GM18519 (cell line): Measurements from ENCODE around the gene CARMIL1.

Experiments
- ATAC-seq: cut with Tn5 transposase; IDR thresholded peaks from one replicate; pipeline ENCODE4 v1.9.1; 2021; ENCODE audit warnings: mild to moderate bottlenecking, moderate library complexity; ENCODE audit not compliant: unreplicated experiment, low FRiP score

The CARMIL1 gene

DNA sequence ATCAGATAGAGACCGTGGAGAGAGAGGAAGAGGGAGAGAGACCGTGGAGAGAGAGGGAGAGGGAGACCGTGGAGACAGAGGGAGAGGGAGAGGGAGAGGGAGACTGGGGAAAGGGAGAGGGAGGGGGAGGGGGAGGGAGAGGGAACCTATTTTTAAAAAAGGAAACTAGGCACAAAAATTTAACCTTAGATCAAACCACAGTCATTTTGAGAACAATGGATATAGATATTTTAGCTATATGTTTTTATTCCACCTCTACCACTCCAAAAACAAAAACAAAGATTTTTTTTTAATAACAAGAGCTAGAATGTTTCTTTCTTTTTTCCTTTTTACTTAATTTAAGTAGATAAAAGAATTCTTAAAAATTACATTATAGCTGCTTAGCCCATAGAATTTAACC is 307.8 kb downstream of the CARMIL1 start:
- no peak for ATAC-seq

DNA sequence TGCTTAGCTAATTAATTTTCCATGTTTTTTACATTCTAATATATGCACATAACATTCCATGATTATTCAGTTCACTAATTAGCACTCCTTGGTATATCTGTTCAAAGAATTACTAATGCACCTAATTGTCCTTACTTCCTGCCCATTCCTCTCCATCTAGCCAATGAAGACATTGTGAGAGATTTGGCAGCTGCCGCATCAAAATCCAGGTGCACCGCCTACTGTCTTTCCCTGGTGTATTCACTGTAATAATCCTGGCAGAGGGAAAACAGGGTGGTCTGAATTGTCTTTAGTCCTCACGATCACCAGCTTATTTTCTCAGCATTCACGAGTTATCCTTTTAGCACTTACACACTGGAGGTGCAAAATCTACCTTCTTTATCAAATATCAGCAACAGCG is 311.8 kb downstream of the CARMIL1 start:
- no peak for ATAC-seq

- no peak for ATAC-seq
Measured at GRCh38 chr6:25596928-25597818, 318.0 kb downstream of the CARMIL1 start.

GRCh38 chr6:25599516-25600085 is 320.4 kb downstream of the CARMIL1 start:
- ATAC-seq, result no peak

DNA sequence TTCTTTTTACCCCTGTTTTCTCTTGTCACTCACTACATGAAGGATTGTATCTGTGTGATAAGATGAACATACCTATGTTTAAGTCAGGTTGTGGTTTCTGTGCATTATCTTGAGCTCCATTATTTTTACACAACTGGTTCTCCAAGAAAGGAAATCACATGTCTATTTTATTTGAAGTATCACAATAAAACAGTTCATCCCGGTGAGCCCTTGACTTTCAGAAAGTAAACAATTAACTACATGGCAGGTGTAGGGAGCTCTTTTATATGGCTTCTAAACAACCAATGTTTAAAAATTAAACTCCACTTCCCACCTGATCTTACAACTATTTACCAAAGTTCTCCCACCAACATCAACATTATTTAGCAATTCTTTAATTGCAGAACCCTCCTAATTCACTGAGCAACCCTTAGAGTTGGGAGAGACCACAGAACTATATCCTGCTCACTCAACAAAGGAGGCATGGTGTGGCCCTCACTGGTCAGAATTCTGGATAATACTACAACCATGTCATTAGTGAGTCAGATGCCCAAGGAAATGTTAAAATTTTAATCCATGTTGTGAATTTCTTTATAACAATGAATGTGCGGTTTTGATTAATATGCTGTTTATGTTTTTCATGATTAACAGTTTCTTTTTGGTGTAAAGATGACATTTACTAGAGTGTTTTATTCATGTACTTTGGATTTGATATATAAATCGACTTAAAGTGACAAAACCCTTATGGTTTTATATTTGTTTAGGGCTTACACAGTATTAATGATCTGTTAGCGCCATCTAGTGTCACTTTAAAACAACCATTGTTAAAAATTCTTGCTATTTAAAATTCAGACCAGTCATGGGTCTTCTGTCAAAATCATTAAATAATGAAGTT is 322.9 kb downstream of the CARMIL1 start:
- ATAC-seq, result no peak

DNA sequence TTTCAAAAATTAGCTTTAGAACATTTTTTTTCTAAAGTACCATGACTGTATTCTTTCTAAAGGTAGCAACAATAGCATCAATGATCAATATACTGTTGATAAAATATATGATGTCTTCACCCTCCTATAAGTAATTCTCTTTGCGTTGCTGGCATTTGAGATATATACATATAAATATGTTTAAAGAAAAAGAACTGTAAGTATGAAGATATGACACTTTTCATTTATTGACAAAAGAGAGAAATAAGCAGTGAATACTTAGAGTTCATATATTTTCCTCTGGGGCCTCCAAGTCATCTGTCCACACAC is 323.5 kb downstream of the CARMIL1 start:
- no peak for ATAC-seq

GRCh38 chr6:25603251-25603650 is 324.1 kb downstream of the CARMIL1 start:
- no peak for ATAC-seq

- no peak for ATAC-seq
Measured at GRCh38 chr6:25606151-25606550, 327.0 kb downstream of the CARMIL1 start.

DNA sequence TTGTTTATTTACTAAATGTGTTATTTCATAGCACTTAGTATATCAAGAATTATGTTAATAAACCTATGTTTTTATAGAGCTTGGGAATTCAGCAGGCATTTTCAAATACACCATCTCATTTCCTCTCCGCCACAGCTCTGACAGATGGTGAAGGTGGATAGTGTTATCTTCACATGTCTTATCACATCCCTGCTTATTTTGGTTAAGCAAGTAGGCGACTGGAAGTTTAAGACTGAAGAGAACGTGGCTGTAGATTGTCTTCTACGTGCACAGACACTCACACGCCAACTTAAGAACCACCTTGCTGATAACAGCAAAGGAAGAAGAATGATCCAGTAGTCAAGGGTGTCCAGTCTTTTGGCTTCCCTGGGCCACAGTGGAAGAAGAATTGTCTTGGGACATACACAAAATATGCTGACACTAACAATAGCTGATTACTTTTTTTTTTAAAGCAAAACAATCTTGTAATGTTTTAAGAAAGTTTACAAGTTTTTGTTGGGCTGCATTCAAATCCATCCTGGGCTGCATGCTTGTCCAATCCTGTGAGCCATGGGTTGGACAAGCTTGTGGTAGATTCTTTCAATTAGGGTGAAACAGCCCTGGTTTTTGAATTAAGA is 329.5 kb downstream of the CARMIL1 start:
- ATAC-seq, result no peak

DNA sequence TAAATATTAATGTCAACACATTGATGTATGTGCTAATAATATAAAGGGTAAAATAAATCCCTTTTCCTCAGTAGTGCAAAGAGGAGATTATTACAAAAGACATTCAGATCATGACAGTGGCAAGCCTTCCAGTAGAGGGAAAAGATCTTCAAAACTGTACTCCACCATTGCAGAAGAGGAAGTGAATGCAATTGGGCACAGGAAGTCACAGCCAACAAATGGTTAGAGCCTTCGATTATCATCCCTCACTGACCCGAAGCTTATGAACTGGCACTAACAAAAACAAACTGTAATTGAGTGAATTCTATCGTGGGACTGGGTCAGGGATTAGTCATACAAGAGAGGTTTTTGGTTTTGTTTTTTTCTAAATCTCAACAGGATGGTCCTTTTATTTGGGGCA is 333.5 kb downstream of the CARMIL1 start:
- ATAC-seq, result no peak

GRCh38 chr6:25613415-25613814 is 334.2 kb downstream of the CARMIL1 start:
- no peak for ATAC-seq

GRCh38 chr6:25614052-25614451 is 334.9 kb downstream of the CARMIL1 start:
- no peak for ATAC-seq

DNA sequence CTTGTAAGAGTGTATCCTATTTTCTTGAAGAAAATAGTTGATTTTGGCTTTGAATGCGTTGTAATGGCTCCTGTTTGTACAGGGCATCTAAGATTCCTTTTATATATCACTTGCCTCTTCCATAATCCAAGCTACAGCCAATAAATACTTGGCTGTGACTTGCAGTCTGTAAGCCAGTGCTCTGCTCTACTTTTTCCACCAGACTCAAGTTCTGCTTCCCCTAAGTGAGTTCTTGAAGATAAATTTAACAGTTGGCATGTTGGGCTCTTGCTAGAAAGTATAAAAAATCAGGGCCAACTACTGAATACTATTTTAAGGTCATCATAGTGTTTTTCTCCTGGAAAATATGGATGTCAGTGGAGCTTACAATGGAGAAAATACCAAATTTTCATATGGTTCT is 336.3 kb downstream of the CARMIL1 start:
- ATAC-seq, result no peak

GRCh38 chr6:25617997-25618396 is 338.8 kb downstream of the CARMIL1 start:
- peak; percentile 77 for ATAC-seq

DNA sequence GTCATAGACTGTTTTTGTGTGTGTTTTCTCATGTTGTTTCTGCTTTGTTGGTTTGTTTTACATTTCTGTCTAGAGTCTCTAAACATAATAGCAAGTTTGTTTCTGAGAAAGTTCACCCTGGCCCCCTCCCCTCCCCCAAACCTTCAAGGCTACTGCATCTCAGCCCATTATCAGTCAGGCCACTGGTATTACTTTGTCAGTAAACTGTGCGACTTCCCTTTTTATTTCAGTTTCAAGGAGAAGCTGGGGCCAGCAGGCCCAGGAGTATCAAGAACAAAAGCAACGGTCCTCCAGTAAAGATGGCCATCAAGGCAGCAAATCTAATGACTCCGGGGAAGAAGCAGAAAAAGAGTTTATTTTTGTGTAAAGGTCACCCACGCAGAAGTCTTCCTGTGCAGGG is 340.0 kb downstream of the CARMIL1 start:
- ATAC-seq, result no peak

DNA sequence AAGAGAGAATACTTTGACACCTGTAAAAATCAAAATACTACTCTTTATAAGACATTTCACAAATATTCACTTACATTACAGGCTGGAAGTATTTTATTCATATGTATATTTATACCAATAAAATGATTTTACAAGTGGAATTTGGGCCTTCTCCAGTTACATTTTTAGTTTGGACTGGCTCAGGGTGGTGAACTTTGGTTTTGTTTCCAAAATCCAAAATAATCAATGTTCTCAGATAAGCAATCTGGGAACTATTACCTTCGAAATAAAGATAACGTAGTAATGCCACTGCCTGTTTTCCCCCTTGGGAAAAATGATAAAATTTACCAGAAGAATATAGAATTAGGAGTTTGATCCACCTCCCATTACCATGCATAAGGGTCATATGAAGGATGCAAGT is 341.2 kb downstream of the CARMIL1 start:
- ATAC-seq, result no peak

DNA sequence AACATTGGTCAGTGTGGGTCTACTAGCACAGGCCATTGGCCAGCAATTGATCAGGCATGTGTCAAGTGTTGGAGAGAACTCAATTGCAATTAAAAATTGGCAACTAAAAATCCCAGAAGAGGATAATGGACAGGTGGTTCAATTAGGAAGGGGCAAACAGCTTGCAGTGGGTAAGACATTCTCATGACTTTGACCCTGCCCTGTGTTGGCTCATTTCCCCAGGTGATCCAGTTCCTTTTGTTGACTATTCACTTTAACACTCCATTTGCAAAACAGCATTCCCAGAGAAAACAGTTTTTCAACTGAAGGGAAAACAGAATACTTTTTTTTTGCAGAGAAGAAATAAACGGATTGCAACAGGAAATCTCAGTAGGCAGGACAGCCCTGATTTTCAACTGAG is 343.9 kb downstream of the CARMIL1 start:
- ATAC-seq, result no peak

DNA sequence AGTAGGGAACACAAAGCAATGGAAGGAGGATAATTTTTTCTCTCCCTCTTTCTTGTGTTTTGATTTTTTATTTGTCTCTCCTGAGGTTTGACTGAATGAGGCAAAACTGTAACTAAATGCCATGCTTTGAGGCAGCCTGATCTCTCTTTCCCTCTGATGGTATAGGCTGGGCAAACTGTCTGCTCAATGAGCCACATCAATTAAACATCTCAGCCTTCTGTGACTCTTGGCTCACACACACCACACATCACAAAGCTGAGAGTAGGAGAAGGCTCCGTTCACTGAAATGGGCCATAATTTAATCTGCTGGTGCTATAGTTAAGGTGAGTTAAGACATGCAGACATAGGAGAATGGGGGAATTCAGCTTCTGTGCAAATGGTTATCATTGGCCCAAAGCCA is 344.7 kb downstream of the CARMIL1 start:
- no peak for ATAC-seq

- ATAC-seq, result no peak
Measured at GRCh38 chr6:25627001-25627400, 347.8 kb downstream of the CARMIL1 start.

DNA sequence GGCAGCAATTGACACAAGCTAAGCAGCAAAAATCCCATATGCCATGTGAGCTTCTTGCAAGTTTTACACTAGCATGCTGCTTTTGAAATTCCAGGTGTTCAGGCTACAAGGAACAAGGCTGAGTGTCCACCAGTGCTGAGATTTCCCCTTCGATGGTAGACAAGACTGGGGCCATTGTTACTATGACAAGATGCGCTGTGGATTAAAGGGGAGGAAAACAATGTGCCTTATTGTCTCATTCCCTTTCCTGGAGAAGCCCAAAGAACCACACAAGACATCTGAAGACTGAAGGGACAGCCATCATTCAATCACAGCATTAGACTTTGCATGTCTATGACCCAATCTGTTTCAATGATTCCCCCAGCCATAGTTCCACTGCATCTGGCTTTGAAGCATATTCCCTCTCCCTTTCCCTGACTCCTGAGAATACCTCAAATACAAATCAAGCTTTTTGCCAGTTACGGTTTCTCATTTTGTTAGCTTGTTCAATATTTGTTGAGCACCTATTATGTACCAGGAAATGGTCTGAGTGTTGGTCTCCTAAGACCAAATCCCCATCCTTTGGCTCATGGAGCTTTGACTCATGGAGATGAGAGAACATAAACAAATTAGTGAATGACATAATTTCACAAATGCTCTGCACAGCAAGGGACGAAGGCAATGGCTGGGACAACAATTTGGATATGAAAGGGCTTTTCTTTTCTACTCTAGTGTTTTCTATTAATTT is 349.5 kb downstream of the CARMIL1 start:
- no peak for ATAC-seq
